Measurements from ENCODE around the gene ROCK2. TPM values are rescaled to one million over a fixed set of nuclear protein-coding genes. Genes with fewer than 3 reads are reported as not detected.

The ROCK2 gene
- total and polyA plus RNA-seq, 2 of the 13 experiments (the other 11 are each of a cell fraction or from before 2014, with no cell fraction given) = 38.1 to 119 TPM

DNA sequence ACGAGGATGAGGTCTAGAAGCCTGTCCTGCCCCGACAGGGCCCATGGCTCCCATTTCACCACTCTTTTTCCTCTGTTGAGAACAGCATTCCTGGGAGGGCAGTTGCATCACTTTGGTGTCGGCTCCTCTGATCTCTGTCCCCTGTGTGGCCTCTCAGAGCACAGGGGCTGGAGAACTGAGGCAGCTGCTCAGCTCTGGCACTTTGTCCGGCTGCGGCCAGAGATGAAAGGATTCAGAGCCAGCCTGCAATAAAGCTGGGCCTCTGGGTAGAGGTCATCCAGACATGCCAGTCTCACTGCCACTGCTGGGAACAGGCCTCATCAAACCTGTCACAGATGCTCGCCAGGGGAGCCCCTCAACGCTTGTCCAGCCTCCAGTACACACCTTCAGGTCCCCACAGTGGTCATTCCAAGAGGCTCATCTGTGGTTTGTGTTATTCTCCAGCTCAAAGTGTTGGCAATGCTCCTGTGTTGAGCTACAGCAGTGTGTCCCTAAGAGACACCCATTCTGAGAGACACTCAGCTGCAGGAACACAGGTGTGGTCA is 13.1 kb upstream of the ROCK2 start (continued):
- TF ChIP-seq, protein P1, sequence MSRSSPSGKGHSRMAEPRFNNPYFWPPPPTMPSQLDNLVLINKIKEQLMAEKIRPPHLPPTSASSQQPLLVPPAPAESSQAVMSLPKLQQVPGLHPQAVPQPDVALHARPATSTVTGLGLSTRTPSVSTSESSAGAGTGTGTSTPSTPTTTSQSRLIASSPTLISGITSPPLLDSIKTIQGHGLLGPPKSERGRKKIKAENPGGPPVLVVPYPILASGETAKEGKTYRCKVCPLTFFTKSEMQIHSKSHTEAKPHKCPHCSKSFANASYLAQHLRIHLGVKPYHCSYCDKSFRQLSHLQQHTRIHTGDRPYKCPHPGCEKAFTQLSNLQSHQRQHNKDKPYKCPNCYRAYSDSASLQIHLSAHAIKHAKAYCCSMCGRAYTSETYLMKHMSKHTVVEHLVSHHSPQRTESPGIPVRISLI (CRISPR knock-in tag; IDR thresholded peaks at IDR 0.05; ENCODE audit: borderline replicate concordance) = peak; percentile 96
- TF ChIP-seq ZIK1 (CRISPR knock-in tag; IDR thresholded peaks at IDR 0.05; ENCODE audit: borderline replicate concordance, low read depth) (peak; percentile 80; the same call in 1 of the 2 replicates), ZNF207 (IDR thresholded peaks at IDR 0.05; ENCODE audit: borderline replicate concordance) (no peak), PHF5A (CRISPR knock-in tag; IDR thresholded peaks at IDR 0.05; ENCODE audit: low read depth, unreplicated experiment) (peak; percentile 96), ATAD3A (CRISPR knock-in tag; IDR thresholded peaks at IDR 0.05) (no peak), ZNF777 (CRISPR knock-in tag; IDR thresholded peaks at IDR 0.05) (peak; percentile 84), WIZ (CRISPR knock-in tag; IDR thresholded peaks at IDR 0.05) (peak; percentile 89; the same call in 1 of the 2 replicates), MEIS2 (CRISPR knock-in tag; IDR thresholded peaks at IDR 0.05) (peak; percentile 98), HNF4A (CRISPR knock-in tag; IDR thresholded peaks at IDR 0.05) (peak; percentile 100), ZBTB34 (CRISPR knock-in tag; IDR thresholded peaks at IDR 0.05) (peak; percentile 100), ZNF768 (CRISPR knock-in tag; IDR thresholded peaks at IDR 0.05) (peak; percentile 91), ZNF552 (CRISPR knock-in tag; IDR thresholded peaks at IDR 0.05; ENCODE audit: borderline replicate concordance) (peak; percentile 88; the same call in 1 of the 2 replicates), ARID3A (IDR thresholded peaks at IDR 0.05; ENCODE audit: low read depth, low read length) (peak; percentile 64; the same call in 1 of the 2 replicates), TARDBP (CRISPR knock-in tag; IDR thresholded peaks at IDR 0.05) (peak; percentile 100), ZNF451 (CRISPR knock-in tag; IDR thresholded peaks at IDR 0.05) (peak; percentile 86; the same call in 1 of the 2 replicates), ZNF7 (CRISPR knock-in tag; IDR thresholded peaks at IDR 0.05) (peak; percentile 86; the same call in 1 of the 2 replicates)
- TF ChIP-seq, protein P2, sequence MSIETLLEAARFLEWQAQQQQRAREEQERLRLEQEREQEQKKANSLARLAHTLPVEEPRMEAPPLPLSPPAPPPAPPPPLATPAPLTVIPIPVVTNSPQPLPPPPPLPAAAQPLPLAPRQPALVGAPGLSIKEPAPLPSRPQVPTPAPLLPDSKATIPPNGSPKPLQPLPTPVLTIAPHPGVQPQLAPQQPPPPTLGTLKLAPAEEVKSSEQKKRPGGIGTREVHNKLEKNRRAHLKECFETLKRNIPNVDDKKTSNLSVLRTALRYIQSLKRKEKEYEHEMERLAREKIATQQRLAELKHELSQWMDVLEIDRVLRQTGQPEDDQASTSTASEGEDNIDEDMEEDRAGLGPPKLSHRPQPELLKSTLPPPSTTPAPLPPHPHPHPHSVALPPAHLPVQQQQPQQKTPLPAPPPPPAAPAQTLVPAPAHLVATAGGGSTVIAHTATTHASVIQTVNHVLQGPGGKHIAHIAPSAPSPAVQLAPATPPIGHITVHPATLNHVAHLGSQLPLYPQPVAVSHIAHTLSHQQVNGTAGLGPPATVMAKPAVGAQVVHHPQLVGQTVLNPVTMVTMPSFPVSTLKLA (IDR thresholded peaks at IDR 0.05) = no peak
- TF ChIP-seq, protein P3, sequence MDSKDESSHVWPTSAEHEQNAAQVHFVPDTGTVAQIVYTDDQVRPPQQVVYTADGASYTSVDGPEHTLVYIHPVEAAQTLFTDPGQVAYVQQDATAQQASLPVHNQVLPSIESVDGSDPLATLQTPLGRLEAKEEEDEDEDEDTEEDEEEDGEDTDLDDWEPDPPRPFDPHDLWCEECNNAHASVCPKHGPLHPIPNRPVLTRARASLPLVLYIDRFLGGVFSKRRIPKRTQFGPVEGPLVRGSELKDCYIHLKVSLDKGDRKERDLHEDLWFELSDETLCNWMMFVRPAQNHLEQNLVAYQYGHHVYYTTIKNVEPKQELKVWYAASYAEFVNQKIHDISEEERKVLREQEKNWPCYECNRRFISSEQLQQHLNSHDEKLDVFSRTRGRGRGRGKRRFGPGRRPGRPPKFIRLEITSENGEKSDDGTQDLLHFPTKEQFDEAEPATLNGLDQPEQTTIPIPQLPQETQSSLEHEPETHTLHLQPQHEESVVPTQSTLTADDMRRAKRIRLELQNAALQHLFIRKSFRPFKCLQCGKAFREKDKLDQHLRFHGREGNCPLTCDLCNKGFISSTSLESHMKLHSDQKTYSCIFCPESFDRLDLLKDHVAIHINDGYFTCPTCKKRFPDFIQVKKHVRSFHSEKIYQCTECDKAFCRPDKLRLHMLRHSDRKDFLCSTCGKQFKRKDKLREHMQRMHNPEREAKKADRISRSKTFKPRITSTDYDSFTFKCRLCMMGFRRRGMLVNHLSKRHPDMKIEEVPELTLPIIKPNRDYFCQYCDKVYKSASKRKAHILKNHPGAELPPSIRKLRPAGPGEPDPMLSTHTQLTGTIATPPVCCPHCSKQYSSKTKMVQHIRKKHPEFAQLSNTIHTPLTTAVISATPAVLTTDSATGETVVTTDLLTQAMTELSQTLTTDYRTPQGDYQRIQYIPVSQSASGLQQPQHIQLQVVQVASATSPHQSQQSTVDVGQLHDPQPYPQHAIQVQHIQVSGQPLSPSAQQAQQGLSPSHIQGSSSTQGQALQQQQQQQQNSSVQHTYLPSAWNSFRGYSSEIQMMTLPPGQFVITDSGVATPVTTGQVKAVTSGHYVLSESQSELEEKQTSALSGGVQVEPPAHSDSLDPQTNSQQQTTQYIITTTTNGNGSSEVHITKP (CRISPR knock-in tag; IDR thresholded peaks at IDR 0.05; ENCODE audit: low read depth) = peak; percentile 84

Measured in HepG2 (cell line).